SK-N-SH (cell line): ENCODE measurements around the gene PLIN5.

Experiments
- CTCF ChIP-seq: fragments of 200-600 bp; sonication (generic); IDR thresholded peaks from 2 replicates; pipeline ENCODE4 v1.6.1; 2017; ENCODE audit warnings: antibody characterized with exemption, mild to moderate bottlenecking, moderate library complexity
- EP300 ChIP-seq, 2 experiments: IDR thresholded peaks; 2 replicates each; pipeline versions ENCODE4 v1.4.0 to v1.6.1; 2012; ENCODE audit warnings: borderline replicate concordance in 1 of 2, low read depth in 1 of 2, low read length in 1 of 2
- GABPA ChIP-seq: IDR thresholded peaks from 2 replicates; pipeline ENCODE4 v1.4.0; 2012; ENCODE audit warnings: low read depth, mild to moderate bottlenecking
- MAX ChIP-seq: IDR thresholded peaks from 2 replicates; pipeline ENCODE4 v1.4.0; 2012; ENCODE audit warnings: low read depth
- POLR2AphosphoS5 ChIP-seq: IDR thresholded peaks from 2 replicates; pipeline ENCODE4 v1.6.1; 2012; ENCODE audit warnings: low read depth, low read length
- RAD21 ChIP-seq: IDR thresholded peaks from 2 replicates; pipeline ENCODE4 v1.6.1; 2012; ENCODE audit warnings: mild to moderate bottlenecking, low read length
- REST ChIP-seq: IDR thresholded peaks from 2 replicates; pipeline ENCODE4 v1.6.1; 2012; ENCODE audit warnings: mild to moderate bottlenecking, low read depth, low read length, moderate library complexity
- RFX5 ChIP-seq: IDR thresholded peaks from 2 replicates; pipeline ENCODE4 v1.6.1; 2012; ENCODE audit warnings: mild to moderate bottlenecking, improper control_type of control experiment, low read length
- TAF1 ChIP-seq: IDR thresholded peaks from 2 replicates; pipeline ENCODE4 v1.6.1; 2012; ENCODE audit warnings: low read depth, mild to moderate bottlenecking, low read length, moderate library complexity, borderline replicate concordance
- TEAD4 ChIP-seq: IDR thresholded peaks from 2 replicates; pipeline ENCODE4 v1.4.0; 2012; ENCODE audit warnings: mild to moderate bottlenecking, borderline replicate concordance; ENCODE audit not compliant: insufficient read depth
- YY1 ChIP-seq: IDR thresholded peaks from 2 replicates; pipeline ENCODE4 v1.4.0; 2012; ENCODE audit warnings: low read depth, mild to moderate bottlenecking

GRCh38 chr19:4533835-4534424 lies 1.1 kb downstream of the PLIN5 start:
- TF ChIP-seq YY1, result no peak
- TF ChIP-seq POLR2AphosphoS5, result no peak
- TF ChIP-seq CTCF, result no peak
- TF ChIP-seq EP300 (IDR thresholded peaks at IDR 0.05; ENCODE audit: borderline replicate concordance in 1 of 2, low read depth in 1 of 2, low read length in 1 of 2), result no peak
- no peak for TF ChIP-seq RFX5
- no peak for TF ChIP-seq RAD21
- no peak for TF ChIP-seq REST
- TF ChIP-seq MAX, result no peak
- no peak for TF ChIP-seq TEAD4
- TF ChIP-seq TAF1, result no peak
- no peak for TF ChIP-seq GABPA
